ENCODE data around the gene LLGL1.
A peak's percentile ranks its signal among the peaks of the same experiment; 100 is the strongest.

LLGL1 gene

DNA sequence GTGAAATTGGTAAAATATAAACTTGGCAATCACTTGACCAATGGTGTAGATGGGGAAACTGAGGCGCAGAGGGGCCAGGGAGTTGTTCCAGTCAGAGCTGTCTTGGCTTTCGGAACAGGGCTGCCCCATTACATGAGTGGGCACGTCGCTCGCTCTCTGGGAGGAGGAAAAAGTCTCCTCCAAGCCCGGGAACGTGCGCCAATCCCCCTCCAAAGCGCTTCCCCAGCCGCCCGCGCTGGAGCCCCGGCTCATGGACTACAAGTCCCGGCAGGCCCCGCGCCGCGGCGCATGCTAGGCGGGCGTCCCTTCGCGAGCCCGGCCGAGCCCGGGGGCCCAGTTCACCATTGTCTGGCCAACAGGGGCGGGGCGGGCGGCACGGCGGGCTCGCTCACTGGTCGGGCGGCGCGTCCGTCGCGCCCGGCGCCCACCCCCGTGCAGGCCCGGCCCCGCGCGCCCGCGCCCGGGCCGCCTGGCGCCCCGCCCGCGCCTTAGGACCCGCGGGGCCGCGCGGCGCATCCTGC lies at the start of gene LLGL1:
Gene LLGL1, plus strand, starts transcription at position 515 of the 521 bp plus-strand sequence. CDS start 48 bp downstream, outside the sequence.
- DNase-seq = peak; percentile 43

DNA sequence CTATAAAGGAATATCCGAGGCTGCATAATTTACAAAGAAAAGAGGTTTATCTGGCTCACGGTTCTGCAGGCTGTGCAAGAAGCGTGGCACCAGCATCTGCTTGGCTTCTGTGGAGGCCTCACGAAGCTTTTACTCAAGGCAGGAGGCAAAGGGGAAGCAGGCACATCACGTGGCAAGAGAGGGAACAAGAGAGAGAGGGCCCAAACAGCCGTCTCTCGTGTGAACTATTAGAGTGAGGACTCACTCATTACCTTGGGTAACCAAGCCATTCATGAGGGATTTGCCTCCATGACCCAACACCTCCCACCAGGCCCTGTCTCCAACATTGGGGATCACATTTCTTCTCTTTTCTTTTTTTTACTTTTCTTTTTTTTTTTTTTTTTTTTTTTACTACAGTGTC lies 49.3 kb upstream of the LLGL1 start:
- no peak for DNase-seq

DNA sequence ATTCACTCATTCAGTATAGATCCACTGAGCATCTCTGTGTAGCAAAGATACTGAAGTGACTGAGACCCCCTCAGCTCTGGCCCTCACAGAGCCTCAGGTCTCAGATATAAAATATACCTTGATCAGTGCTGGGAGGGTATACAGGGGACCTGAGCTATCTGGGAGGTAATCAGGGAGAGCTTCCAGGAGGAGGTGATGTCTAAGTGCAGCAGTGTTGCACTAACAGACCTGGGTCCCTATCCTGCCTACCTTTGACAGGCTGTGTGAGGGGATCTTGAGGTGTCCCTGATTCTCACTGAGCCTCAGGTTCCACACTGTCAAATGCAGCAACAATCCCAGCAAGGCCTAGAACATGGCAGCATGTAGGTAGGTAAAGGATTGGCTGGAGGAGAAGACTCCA lies 48.3 kb upstream of the LLGL1 start:
- no peak for DNase-seq

DNA sequence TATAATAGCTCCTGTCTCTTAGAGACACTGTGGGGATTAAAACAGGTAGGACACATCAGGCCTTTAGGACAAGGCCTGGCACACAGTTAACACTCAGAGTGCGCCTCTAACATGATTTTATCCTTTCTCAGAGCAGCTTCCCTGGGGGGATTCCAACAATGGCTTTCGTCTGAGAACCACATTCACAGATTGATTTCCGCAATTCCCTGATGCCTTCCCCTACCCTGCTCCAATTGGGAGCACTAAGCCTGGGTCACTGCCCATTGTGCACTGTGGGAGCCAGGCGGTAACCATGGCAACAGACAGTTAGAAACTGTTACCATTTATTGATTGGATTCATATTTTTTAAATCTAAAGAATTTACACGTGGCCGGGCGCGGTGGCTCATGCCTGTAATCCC lies 47.7 kb upstream of the LLGL1 start:
- no peak for DNase-seq

DNA sequence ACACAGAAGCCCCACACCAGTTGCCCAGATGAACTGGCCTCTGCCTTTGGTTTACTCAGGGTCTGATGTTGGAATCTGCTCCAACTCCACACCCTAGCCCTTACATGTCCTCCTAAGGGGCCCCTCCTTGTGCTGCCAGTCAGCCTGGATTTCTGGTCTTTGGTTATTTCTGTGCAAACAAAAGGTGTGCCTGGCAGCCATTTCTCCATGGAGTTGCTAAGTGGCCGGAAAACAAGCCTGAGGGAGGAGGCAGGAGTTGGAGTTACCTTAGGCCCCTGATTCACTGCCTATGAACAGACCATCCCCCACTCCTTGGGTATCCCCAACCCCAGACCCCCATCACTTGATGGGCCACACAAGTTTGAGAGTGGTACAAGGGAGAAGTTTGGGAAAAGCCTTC lies 46.2 kb upstream of the LLGL1 start:
- DNase-seq = no peak

DNA sequence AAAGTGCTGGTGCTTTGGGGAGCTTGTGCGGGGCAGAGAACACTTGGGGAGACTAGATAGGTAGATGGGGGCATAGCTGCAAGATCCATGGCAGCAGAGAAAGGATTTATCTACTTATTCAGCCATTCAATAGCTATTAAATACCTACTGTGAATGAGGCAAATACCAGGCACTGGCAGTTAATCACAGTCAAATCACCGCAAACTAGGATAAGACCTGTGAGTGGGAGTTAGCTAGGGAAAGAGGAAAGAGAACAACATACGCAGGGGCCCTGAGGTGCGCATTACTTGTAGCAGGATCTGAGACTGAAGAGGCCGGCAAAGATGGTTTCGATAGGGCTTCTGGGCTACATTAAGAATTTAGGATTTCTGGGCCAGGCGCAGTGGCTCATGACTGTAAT lies 45.6 kb upstream of the LLGL1 start:
- no peak for DNase-seq

GRCh38 chr17:18181358-18181757 lies 44.1 kb upstream of the LLGL1 start:
- no peak for DNase-seq

DNA sequence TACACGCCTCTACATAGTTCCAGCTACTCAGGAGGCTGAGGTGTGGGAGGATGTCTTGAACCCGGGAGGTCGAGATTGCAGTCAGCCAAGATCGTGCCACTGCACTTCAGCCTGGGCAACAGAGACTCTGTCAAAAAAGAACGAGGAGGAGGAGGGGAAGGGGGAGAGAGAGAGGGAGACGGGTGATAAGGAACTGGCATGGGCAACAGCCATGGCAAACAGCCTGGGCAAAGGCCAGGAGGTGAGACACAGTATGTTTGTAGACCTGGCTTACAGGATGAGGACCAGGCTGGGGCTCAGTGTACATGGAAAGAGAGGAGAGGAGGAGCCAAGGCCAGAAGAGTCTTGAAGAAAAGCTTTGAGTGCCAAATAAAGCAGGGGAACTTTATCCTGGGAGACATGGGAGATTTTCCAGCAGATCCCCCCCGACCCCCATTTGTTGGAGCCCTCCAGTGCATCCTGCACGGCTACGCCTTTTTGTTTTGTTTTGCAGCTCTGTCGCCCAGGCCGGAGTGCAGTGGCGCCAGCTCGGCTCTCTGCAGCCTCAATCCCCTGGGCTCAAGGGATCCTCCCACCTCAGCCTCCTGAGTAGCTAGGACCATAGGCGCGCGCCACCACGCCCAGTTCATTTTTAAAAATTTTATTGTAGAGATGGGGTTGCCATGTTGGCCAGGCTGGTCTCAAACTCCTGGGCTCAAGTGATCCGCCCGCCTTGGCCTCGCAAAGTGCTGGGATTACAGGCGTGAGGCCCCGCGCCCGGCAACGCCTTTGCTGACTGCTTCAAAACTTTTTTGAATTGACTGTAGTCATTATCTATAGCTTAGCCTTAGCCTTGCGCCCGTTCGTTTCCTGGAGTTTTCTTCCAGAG lies 43.1 kb upstream of the LLGL1 start:
- no peak for DNase-seq

- DNase-seq = no peak
Observed at GRCh38 chr17:18182978-18183333, 42.5 kb upstream of the LLGL1 start.

DNA sequence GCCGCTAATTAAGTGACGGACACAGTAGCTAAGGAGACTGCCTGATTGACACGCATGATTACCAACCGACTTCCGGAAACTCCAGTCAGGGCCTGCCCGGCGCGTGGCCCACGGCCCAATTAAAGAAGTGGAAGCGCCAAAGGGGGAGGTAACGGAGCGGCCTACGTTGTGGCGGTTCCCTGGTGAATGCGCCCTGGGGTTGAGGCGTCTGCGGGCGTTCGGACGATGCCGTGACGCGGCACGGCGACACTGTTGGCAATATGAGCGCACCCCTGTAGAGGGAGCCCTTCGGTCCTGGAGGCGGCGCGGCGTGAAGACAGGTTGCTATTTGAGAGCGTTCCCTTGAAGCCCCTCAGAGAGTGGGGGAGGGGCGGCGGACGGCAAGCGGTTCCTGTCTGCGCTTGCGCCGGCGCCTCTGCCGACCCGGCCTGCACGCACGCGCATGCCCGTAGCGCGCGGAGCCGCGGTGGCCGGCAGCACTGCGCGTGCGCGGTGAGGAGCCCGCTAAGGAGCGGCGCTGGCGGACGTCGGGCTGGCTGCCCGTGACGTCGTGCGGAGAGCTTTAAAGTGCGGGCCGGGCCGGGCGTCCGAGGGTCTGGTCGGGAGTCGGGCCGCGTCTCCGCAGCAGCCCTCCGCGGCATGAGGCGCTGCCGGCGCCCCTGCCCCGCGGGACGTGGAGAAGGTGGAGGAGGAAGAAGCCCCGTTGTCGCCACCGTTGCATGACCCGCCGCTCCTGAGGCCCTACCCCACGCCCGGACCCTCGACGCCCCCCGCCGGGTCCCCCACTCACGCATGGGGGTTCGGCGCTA lies 41.9 kb upstream of the LLGL1 start, which contains the start of gene ALKBH5:
Gene ALKBH5, plus strand, starts transcription at position 495 of the 809 bp plus-strand sequence. CDS start 416 bp downstream, outside the sequence.
- DNase-seq = peak; percentile 83

DNA sequence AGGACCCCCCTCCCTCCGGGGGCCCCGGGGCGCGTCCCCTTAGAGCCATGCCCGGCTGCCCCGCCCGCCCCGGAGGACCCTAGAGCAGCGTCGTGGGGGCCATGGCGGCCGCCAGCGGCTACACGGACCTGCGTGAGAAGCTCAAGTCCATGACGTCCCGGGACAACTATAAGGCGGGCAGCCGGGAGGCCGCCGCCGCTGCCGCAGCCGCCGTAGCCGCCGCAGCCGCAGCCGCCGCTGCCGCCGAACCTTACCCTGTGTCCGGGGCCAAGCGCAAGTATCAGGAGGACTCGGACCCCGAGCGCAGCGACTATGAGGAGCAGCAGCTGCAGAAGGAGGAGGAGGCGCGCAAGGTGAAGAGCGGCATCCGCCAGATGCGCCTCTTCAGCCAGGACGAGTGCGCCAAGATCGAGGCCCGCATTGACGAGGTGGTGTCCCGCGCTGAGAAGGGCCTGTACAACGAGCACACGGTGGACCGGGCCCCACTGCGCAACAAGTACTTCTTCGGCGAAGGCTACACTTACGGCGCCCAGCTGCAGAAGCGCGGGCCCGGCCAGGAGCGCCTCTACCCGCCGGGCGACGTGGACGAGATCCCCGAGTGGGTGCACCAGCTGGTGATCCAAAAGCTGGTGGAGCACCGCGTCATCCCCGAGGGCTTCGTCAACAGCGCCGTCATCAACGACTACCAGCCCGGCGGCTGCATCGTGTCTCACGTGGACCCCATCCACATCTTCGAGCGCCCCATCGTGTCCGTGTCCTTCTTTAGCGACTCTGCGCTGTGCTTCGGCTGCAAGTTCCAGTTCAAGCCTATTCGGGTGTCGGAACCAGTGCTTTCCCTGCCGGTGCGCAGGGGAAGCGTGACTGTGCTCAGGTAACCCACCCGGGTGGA lies 41.0 kb upstream of the LLGL1 start:
- DNase-seq = no peak

DNA sequence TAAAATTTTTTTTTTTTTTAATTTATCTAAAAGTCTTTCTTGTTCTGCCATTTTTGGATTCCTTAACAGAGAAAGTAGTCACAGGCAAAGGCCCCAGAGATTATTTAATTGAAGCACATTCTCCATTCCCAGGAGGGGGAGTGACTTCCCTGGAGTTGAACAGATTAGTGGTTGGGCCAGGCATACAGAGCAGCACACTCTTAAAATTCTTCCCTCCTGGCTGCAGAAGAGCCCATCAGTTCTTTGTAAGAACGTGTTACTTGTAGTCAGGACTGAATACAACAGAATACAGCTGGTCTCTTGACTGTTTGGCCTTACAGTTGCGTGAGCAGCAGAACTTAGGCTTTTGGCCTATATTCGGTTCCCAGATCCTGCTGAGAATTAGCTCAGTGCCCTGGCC lies 40.0 kb upstream of the LLGL1 start:
- no peak for DNase-seq

GRCh38 chr17:18185832-18186626 lies 39.4 kb upstream of the LLGL1 start:
- no peak for DNase-seq

DNA sequence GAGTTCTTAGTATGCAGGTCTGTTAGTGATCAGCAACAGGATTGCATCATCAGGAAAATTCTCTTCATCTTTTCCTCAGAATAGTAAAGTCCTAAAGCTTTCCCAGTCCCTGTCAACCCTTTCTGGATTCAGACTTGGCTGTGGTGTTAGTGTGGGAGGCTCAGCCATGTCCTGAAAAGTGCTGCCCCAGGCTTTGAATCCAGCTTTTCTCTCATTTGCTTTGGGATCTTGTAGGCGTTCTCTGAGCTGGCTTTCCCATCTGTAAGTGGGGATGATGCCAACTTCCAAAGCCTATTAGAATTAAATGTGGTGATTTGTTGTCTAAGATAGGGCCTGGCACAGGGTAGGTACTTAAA lies 38.8 kb upstream of the LLGL1 start:
- no peak for DNase-seq

GRCh38 chr17:18187226-18187625 lies 38.2 kb upstream of the LLGL1 start:
- DNase-seq = no peak

DNA sequence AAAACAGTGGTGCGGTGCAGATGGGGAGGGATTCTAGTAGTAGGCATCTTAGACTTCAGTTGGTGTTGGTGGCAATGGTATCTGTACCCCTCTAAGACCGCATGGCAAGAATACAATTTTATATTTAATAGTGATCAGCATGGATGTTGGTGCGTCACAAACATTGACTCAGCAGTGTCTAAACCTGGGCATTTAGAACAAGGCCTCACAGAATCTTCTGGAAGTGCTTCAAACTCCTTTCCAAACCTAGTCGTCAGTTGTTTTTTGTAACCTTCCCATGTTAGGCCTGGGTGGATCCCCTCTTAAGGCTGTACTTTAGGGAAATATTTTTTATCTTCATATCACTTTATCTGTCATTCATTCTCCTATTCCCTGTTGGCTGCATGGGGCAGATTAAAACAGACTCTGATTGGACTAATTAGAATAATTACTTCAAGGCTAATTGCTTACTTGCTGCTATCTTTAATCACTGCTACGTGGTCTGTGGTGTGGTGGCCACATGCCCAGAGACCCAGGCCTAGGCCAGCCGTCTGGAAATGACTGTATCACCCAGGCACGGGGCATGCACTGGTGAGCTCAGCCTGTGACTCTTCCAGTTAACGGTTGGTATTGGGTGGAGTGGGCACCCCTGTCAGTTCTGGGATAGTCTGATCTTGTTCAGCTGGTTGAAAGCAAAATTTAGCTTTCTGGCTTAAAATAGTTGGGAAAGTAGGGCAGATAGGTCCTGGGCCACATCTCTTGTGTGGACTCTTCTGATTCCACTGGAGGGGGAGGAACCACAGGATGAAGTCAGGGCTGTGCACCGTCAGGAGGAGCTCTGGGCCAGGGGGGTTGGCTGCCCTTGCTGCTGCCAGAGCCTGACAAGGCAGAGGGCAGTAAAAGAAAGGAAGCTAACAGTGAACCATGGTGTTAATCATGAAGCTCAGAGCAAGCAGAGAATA lies 37.3 kb upstream of the LLGL1 start:
- DNase-seq = no peak

DNA sequence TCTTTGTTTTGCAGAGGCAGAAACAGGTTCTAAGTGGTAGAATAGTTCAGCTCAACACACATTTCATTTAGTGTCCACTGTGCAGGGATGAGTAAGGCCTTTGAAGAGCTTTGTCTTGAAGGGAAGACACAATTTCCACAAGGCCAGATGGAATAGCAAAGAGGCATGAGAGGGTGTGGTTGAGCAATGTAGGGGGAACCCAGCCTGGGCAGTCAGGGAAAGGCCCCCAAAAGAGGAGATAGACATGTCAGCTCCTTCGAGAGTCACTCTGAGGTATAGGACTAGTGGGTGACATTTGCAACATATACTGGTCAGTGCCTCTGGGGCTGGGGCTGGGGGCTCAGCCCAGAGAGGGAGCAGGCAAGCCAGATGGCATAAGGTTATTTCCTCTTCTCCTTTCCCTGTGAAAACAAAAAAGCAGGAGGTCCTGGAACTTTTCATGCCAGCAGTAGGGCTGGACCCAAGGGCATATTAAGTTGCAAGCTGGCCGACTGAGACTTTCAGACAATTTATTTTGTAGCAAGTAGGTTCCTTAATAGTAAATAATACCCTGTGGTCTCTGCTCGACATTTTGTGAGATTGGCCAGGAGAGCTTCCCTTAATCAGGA lies 34.7 kb upstream of the LLGL1 start:
- DNase-seq = no peak

- no peak for DNase-seq
Observed at GRCh38 chr17:18191236-18191667, 34.2 kb upstream of the LLGL1 start.

DNA sequence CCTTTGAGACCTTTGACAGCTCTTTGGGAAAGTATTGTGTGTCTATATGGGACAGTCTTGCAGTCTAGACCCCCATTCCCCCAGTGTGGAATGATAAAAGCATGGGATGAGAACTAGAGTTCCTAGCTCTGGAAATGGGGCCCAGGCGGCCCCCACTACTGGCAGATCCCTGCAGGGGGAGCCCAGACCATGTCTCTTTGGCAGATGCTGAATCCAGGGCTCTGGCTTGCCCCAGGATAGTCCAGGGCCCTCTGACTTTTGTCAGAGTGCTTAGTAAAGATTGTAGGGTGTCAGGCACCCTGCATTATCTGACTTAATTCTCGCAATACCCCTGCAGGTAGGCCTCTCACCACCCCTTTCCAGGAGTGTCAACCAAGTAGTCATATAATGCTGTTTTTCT lies 33.5 kb upstream of the LLGL1 start:
- DNase-seq = no peak

- DNase-seq = no peak
Observed at GRCh38 chr17:18194394-18194793, 31.0 kb upstream of the LLGL1 start.

Measured in NCI-H2107 (cell line).